Activated T-helper 17 cell treated with anti-CD3 and anti-CD28 coated beads, Interleukin-2, amount 50 U/mL, for 72 hours (primary cell): ENCODE data around the gene PES1. TPM values are rescaled to one million over a fixed set of nuclear protein-coding genes. Genes with fewer than 3 reads are reported as not detected.
"Not testable (repeated sequence)": the region's sequence is repeated elsewhere in the genome, so short reads cannot be mapped to it uniquely, and the experiment has no call there.

Experiments used
- ATAC-seq: fragments of 150-1000 bp; cut with Tn5 transposase; replicated peaks from 2 replicates; pipeline ENCODE4 v1.10.0; 2021; ENCODE audit warnings: mild to moderate bottlenecking, moderate library complexity
- H3K27ac Mint-ChIP-seq: one replicate; pipeline ENCODE4 v1.8.0; 2022; ENCODE audit warnings: mixed read lengths
- H3K27me3 Mint-ChIP-seq: one replicate; pipeline ENCODE4 v1.8.0; 2022; ENCODE audit warnings: mixed read lengths
- H3K36me3 Mint-ChIP-seq: one replicate; pipeline ENCODE4 v1.8.0; 2022; ENCODE audit warnings: low read depth, mild to moderate bottlenecking, mixed read lengths
- H3K4me1 Mint-ChIP-seq: one replicate; pipeline ENCODE4 v1.8.0; 2022; ENCODE audit warnings: mixed read lengths
- H3K4me3 Mint-ChIP-seq: one replicate; pipeline ENCODE4 v1.8.0; 2022; ENCODE audit warnings: mild to moderate bottlenecking, mixed read lengths
- H3K9me3 Mint-ChIP-seq: one replicate; pipeline ENCODE4 v1.8.0; 2022; ENCODE audit warnings: mixed read lengths
- total RNA-seq, 2 donors: library from RNA; stranded (reverse); gene quantifications; one replicate each; pipeline ENCODE4 v1.2.3, GENCODE V29; 2022

PES1 gene
- total RNA-seq, 2 donors from 2014 or later, result 63.6 to 124 TPM

DNA sequence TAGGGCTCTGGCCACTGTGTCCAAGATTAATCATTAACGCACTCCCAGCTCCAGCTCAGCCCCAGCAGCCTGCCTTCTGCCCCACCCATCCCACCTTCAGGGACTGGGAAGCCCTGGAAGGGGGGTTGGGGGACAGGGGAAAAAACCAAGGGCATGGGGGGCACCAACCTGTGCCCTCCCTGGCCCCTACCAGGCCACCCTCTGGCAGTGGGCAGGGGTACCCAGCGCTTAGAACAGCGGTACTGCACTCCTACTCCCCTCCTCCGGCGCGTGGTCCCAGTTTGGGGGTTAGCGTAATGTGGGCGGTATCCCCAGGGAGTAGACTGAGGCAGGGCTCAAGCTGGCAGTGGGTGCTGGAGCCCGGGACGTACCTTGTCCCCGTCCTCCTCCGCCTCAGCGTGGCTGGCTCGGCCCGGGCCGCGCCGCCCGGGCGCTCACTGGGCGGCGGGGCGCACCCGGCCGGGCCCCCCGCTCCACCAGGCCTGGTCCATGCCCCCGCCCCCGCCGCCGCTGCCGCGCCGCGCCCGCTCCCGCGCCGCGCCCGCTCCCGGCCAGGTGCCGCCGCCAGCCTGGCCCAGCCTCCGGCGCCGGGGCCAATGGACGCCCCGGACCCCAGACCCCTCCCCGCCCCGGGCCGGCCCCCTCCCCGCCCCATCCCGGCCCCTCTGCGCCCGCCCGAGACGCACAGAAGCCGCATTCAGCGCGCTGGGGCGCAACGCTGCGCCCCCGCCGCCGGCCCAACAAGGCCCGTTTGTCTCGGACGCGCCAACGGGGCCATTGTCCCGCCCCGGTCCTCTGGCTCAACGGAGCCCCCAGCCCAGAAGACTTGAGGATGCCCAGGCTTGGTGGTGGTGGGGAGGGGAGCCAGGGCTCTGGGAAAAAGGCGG, 17.4 kb downstream of the PES1 start, which contains the start of gene GAL3ST1:
Gene GAL3ST1, minus strand, starts transcription at position 571 of the 887 bp plus-strand sequence. CDS start 17,273 bp downstream, outside the sequence.
- Mint-ChIP-seq H3K9me3 (no peaks in the 10 kb centered on the region), H3K4me3 (no peak within 1 kb of the TSS), H3K27me3 (no peaks in the 10 kb centered on the region), H3K36me3 (peaks cover 41% of the 10 kb centered on the region), H3K4me1 (no peaks in the 10 kb centered on the region), H3K27ac (no peak within 1 kb of the TSS)
- no peak for ATAC-seq

DNA sequence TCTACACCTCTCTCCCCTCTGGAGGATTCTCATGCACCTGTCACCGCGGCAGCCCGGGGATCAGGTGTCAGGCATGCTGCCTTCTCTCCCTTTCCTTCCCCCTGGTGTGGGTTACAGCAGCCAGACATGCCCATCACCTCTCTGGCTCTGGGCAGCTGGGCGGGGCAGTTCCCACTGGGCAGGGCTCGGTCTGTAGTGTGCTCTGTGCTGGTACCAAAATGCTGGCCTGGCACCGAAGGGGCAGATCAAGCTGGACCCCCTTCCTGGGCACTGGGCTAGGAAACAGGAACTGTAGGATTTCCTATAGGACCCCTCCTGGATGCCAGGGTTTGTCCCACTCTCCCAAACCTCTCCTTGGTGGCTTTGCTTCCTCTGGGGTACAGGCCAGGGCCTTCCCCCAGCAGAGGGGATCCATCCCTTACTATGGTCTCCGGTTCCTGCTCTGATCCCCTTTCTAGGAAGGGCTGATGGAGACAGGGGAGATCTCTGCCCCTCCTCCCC, 18.1 kb downstream of the PES1 start:
- Mint-ChIP-seq H3K4me3 (no peak overlapping the region), H3K9me3 (no peaks in the 10 kb centered on the region), H3K27me3 (no peaks in the 10 kb centered on the region)

DNA sequence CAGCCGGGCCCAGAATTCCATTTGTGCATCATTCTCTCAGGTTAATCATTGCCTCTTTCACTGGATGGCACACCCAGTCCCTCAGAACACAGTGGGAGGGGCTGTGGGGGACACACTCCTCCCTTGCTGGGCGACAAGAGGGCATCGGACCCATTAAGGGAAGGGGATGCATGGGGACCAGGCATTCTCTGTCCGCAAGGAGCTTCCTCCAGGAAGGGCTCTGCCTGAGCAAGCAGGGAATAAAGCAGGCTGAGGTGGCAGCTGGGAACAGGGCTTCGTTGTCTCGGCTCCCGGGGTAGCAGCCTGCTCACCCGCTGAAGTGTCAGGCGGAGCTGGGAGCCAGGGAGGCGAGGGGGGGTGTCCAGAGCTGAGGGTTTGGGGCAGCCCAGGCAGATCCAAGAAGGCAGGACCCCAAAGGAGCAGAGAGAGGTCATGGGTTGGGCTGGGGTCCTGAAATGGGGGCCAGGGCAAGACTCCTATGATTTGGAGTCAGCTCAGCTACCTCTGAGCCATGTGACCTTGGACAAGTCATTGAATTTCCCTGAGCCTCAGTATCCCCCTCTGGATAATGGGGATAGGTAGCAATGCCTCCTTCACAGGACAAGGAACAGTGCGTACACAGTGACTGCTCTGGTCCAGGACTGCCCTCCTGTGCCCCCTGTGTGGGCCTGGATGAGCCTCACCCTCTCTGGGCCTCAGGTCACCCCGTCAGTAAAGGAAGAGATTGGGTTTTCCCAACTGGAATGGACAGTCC, 18.7 kb downstream of the PES1 start:
- H3K4me3 Mint-ChIP-seq, result no peak overlapping the region
- H3K27ac Mint-ChIP-seq, result no peak overlapping the region
- no peaks in the 10 kb centered on the region for H3K4me1 Mint-ChIP-seq
- ATAC-seq, result peak; percentile 7
- H3K9me3 Mint-ChIP-seq, result no peaks in the 10 kb centered on the region
- no peaks in the 10 kb centered on the region for H3K27me3 Mint-ChIP-seq
- H3K36me3 Mint-ChIP-seq, result peaks cover 28% of the 10 kb centered on the region

More for the DNA sequence above, 18.1 kb downstream of the PES1 start:
- no peak overlapping the region for H3K27ac Mint-ChIP-seq
- H3K4me1 Mint-ChIP-seq, result no peaks in the 10 kb centered on the region
- H3K36me3 Mint-ChIP-seq, result peaks cover 34% of the 10 kb centered on the region
- peak; percentile 13 for ATAC-seq

DNA sequence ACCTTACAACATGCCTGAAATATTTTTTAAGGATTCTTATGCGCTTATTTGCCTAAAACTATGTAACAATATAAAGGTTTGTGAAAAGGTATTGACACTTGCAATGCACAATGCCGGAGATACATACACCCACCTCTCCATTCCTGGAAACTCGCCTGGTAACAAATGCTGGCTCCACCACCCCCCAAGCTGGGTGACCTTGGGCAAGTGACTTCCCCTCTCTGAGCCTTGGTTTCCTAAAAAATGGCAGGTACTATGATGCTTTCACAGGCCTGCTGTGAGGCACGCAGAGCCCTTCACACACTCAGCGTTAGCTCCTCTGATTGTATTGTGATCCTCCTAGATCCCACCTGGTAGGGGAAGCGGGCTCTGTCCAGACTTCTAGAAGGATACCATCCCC, 19.5 kb downstream of the PES1 start:
- Mint-ChIP-seq H3K4me3 (no peak overlapping the region), H3K9me3 (no peaks in the 10 kb centered on the region), H3K27ac (no peak overlapping the region), H3K4me1 (no peaks in the 10 kb centered on the region), H3K36me3 (peaks cover 20% of the 10 kb centered on the region), H3K27me3 (no peaks in the 10 kb centered on the region)
- ATAC-seq, result no peak

DNA sequence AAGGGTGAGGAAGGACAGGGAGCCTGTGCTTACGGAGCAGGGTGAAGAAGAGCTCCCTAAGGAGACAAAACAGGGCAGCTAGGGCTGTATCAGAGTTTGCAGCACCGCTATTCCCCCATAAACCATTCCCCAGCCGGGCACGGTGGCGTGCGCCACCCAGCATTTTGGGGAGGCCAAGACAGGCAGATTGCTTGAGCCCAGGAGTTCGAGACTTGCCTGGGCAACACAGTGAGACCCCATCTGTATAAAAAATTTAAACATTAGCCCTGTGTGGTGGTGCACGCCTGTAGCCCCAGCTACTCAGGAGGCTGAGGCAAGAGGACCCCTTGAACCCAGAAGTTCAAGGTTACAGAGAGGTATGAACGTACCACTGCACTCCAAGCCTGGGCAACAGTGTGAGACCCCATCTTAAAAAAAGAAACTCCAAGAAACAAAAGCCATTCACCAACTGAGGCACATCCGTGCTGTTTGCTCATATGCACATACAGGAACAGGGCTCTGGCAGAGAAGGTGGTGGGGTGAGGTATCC, 22.0 kb downstream of the PES1 start:
- Mint-ChIP-seq H3K27ac (no peak overlapping the region), H3K4me3 (no peak overlapping the region), H3K27me3 (no peaks in the 10 kb centered on the region), H3K4me1 (no peaks in the 10 kb centered on the region), H3K9me3 (no peaks in the 10 kb centered on the region), H3K36me3 (no peaks in the 10 kb centered on the region)
- no peak for ATAC-seq

DNA sequence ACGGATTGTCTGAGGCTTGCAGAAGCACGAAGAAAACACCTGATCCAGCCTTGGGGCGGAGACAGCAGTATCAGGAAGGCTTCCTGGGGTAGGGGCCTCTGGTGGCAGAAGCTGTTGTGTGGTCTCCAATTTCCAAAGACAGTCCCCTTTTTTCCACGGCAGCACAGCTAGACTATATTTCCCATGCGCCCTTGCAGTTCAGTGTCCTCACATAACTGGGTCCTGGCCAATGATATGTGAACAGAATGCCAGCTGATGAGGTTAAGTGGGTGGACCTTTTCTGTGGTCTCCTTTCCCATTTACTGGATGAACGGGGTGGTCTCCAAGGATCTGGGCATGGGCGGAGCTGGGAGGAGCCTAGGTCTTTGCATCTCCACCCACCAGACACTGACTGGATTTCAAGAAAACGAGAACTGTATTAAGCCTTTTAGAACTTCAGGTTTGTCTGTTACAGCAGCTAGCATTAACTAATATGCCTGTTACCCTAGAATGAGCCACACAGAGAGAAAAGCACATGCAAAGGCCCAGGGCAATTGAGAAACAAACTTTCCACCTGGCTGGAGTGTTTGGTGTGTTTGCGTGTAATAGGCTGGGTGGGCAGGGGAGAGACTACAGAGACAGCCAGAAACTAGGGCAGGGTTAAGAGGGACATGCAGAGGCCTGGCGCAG, 23.4 kb downstream of the PES1 start:
- Mint-ChIP-seq H3K4me3 (no peak overlapping the region), H3K27ac (no peak overlapping the region), H3K9me3 (no peaks in the 10 kb centered on the region), H3K27me3 (no peaks in the 10 kb centered on the region), H3K4me1 (no peaks in the 10 kb centered on the region), H3K36me3 (no peaks in the 10 kb centered on the region)
- no peak for ATAC-seq

DNA sequence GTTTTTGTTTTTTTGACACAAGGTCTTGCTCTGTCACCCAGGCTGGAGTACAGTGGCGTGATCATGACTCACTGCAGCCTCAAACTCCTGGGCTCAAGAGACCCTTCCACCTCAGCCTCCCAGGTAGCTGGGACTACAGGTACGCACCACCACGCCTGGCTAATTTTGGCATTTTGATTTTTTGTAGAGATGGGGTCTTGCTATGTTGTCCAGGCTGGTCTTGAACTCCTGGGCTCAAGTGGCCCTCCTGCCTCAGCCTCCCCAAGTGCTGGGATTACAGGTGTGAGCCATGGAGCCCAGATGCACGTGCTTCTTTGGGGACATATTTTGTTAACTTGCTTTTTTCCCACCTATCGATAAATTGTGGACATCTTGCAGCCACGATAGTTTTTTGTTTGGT, 24.4 kb downstream of the PES1 start:
- H3K27ac Mint-ChIP-seq, ATAC-seq, H3K36me3 Mint-ChIP-seq, H3K4me3 Mint-ChIP-seq, H3K9me3 Mint-ChIP-seq, H3K4me1 Mint-ChIP-seq, H3K27me3 Mint-ChIP-seq: not testable (repeated sequence)

DNA sequence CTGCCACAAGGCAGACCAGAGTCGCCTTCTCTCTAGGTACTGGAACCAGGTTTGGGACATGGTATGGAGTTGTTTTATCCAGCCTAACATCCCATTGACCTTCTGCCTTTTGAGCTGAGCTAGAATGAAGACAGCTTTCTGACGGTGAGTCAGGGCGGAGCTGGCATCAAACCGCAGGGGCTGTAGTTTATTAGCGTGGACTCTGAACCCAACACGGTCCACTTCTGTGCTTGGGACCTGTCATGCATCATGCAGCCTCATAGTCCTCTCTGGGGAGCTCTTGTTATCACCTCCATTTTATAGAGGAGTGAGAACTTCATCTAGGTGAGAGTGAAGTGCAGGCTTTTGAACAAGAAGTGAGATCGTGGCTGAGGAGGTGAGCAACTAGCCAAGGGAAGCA, 25.6 kb downstream of the PES1 start:
- ATAC-seq, result no peak
- H3K36me3 Mint-ChIP-seq, result no peaks in the 10 kb centered on the region

DNA sequence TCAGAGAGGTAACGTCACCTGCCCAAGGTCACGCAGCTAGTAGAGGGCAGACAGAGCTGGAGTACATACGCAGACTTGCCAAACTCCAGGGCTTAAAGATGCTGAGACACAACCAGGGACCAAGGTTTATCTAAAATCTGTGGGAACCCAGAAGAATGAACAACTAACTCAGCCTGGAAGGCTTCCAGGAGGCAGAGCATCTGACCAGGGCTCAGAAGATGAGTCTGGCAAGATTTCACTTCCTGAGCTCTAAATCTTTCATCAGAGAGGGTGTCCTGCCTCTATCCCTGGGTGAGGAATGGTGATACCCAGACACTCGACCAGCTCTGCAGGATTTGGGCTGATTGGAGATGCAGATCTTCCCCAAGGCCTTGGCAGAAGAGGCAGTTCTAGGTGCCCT, 26.4 kb downstream of the PES1 start:
- H3K4me1 Mint-ChIP-seq, result no peaks in the 10 kb centered on the region
- H3K36me3 Mint-ChIP-seq, result no peaks in the 10 kb centered on the region
- no peak overlapping the region for H3K4me3 Mint-ChIP-seq

More for the DNA sequence above, 25.6 kb downstream of the PES1 start:
- Mint-ChIP-seq H3K4me3 (no peak overlapping the region), H3K9me3 (no peaks in the 10 kb centered on the region), H3K27ac (no peak overlapping the region), H3K27me3 (no peaks in the 10 kb centered on the region), H3K4me1 (no peaks in the 10 kb centered on the region)

DNA sequence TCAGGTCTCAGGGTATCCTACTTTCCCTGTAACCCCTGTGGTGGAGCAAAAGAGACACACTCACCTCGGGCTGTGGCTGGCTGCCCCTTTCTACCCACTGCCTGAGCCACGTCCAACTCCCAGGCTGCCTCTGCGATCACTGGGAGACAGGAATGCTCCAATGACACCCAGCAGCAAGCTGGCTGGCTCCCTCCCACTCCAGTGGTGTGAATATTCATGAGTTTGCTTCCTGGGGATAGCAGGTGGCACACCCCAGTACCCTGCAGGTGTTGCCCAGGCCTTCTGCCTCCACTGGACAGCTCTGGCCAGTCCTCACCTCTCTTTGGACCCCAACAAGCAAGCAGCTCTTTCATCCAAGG, 27.0 kb downstream of the PES1 start:
- no peak for ATAC-seq

More for the DNA sequence above, 26.4 kb downstream of the PES1 start:
- ATAC-seq, result no peak
- H3K9me3 Mint-ChIP-seq, result no peaks in the 10 kb centered on the region
- H3K27me3 Mint-ChIP-seq, result no peaks in the 10 kb centered on the region
- H3K27ac Mint-ChIP-seq, result no peak overlapping the region

DNA sequence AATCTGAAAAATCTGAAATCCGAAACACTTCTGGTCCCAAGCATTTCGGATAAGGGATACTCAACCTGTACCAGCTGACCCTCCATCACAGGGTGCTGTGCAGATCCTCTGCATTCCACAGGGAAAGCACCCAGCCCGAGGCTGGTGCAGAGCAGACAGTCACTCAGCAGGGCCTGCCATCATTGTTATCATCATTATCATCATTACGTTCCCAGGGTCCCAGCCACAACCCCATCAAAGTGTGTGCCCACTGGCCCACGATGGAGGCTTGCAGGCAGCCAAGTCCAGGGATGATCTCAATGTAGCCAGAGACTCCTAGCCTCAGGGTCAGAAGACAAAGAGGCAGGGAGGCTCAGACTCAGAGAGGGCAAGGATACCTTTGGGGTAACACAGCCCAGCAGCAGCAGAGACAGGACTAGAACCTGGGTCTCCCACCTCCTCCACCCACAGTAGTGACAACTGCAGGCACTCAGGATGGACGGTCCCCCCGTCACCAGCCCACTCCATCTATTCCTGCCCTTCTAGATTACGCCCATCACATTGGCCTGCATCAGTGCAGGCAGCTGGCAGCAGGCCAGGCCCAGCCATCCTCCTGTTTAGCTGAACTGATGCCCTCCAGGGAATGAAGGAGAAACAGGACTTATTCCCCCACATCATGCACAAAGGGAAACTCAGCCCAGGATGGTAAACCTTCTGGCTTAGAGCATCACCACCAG, 27.5 kb downstream of the PES1 start:
- H3K36me3 Mint-ChIP-seq, result no peaks in the 10 kb centered on the region
- no peaks in the 10 kb centered on the region for H3K9me3 Mint-ChIP-seq
- no peak overlapping the region for H3K27ac Mint-ChIP-seq
- no peaks in the 10 kb centered on the region for H3K27me3 Mint-ChIP-seq
- no peak overlapping the region for H3K4me3 Mint-ChIP-seq
- no peak for ATAC-seq
- no peaks in the 10 kb centered on the region for H3K4me1 Mint-ChIP-seq

More for the DNA sequence above, 27.0 kb downstream of the PES1 start:
- no peaks in the 10 kb centered on the region for H3K9me3 Mint-ChIP-seq
- H3K27me3 Mint-ChIP-seq, result no peaks in the 10 kb centered on the region
- no peaks in the 10 kb centered on the region for H3K36me3 Mint-ChIP-seq
- H3K4me3 Mint-ChIP-seq, result no peak overlapping the region
- H3K27ac Mint-ChIP-seq, result no peak overlapping the region
- no peaks in the 10 kb centered on the region for H3K4me1 Mint-ChIP-seq

DNA sequence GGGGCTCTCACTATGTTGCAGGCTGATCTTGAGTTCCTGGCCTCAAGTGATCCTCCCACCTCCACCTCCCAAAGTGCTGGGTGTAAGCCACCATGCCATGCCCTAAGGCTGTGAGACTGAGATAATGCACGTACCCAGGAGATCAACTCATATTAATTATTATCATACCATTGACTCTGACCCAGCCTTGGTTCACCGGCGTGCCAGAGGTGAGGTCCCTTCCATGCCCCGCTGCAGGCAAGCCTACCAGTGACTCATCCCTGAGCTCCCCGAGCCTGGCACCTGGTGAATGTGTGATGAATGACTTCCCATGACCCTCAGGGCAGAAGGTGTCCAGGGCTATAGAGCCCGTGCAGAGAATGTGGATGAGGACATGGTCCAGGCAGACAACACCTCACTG, 29.3 kb downstream of the PES1 start:
- no peaks in the 10 kb centered on the region for H3K4me1 Mint-ChIP-seq

DNA sequence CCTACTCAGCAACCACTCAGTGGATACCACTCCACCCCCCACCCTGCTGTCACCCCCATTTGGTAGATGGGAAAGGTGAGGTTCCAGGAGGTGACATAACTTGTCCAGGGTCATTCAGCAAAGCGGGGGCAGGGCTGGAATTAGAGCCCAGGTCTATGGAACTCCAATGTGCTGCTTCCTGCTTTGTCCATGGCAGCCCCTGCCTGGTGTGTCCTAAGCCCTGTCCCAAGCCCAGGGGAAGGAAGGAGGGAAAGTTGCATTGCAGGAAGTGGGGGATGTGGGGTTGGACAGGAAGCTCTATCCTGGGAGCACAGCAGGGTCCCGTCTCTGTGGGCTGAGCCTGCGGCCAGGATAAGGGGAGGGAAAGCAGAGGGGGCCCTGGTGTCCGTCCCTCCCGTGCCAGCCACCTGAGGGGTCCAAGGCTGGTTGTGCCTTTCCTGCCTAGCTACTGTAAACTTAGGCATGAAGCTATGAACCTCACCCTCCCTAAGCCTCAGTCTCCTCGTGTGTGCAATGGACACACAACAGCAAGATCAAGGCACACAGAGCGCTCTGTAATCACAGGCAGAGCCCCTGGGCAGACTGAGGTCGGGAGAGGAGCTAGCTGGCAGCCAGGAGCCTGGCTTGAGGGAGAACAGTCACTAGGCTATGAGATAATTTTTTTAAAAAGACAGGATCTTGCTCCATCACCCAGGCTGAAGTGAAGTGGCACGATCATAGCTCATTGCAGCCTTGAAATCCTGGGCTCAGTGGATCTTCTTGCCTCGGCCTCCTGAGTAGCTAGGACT, 30.1 kb downstream of the PES1 start:
- Mint-ChIP-seq H3K4me3 (no peak overlapping the region), H3K9me3 (no peaks in the 10 kb centered on the region), H3K4me1 (no peaks in the 10 kb centered on the region), H3K36me3 (no peaks in the 10 kb centered on the region), H3K27me3 (no peaks in the 10 kb centered on the region), H3K27ac (no peak overlapping the region)
- ATAC-seq, result no peak

More for the DNA sequence above, 29.3 kb downstream of the PES1 start:
- no peak overlapping the region for H3K27ac Mint-ChIP-seq
- no peak for ATAC-seq
- no peak overlapping the region for H3K4me3 Mint-ChIP-seq
- H3K9me3 Mint-ChIP-seq, result no peaks in the 10 kb centered on the region
- H3K36me3 Mint-ChIP-seq, result no peaks in the 10 kb centered on the region
- H3K27me3 Mint-ChIP-seq, result no peaks in the 10 kb centered on the region
